Vagina (tissue), 2 donors: ENCODE results near the gene GIMAP5. TPM values are rescaled to one million over a fixed set of nuclear protein-coding genes. Genes with fewer than 3 reads are reported as not detected.
A peak's percentile ranks its signal among the peaks of the same experiment; 100 is the strongest.

Experiments used
- DNase-seq, 2 donors: peaks; one replicate each; pipeline ENCODE4 v3.0.0-alpha.2; 2017; ENCODE audit errors: extremely low spot score in 2 of 2
- H3K27ac ChIP-seq: fragments of 200-600 bp; sonication (generic); one replicate; pipeline ENCODE4 v1.5.1; 2019
- H3K27me3 ChIP-seq: fragments of 200-600 bp; sonication (generic); one replicate; pipeline ENCODE4 v1.5.1; 2019
- H3K36me3 ChIP-seq, 2 donors: fragments of 200-600 bp; sonication (generic); one replicate each; pipeline ENCODE4 v1.5.1; 2017 to 2019
- H3K4me1 ChIP-seq: fragments of 200-600 bp; sonication (generic); one replicate; pipeline ENCODE4 v1.5.1; 2019
- H3K4me3 ChIP-seq, 2 donors: fragments of 200-600 bp; sonication (generic); 1 replicate in 1 of 2; 2 replicates in 1 of 2; pipeline ENCODE4 v1.5.1; 2016 to 2019
- H3K9me3 ChIP-seq: fragments of 200-600 bp; sonication (generic); one replicate; pipeline ENCODE4 v1.5.1; 2019
- POLR2A ChIP-seq, 2 donors: fragments of 450-650 bp; IDR thresholded peaks; one replicate each; pipeline ENCODE4 v1.6.1; 2017; ENCODE audit warnings: antibody characterized with exemption in 2 of 2, mild to moderate bottlenecking in 2 of 2, moderate library complexity in 2 of 2
- POLR2AphosphoS5 ChIP-seq, 2 donors: sonication (generic); formaldehyde crosslinking; IDR thresholded peaks; one replicate each; pipeline ENCODE4 v1.9.0; 2017; ENCODE audit warnings: antibody characterized with exemption in 2 of 2, mild to moderate bottlenecking in 2 of 2, low read depth in 1 of 2; ENCODE audit not compliant: insufficient read depth in 1 of 2
- intact Hi-C: fragments of 100-400 bp; cut with DNase I; formaldehyde crosslinking; loops from one replicate; pipeline ENCODE4 v1.15.1; 2023
- total RNA-seq: library from RNA; depleted of rRNA; stranded (reverse); fragments of >200 nt; gene quantifications from one replicate; pipeline ENCODE4 v1.2.3, GENCODE V29; 2016
- TF ChIP-seq, protein P1 (sequence below), 3 experiments: fragments of 450-650 bp in 2 of 3; fragments of 200-600 bp in 1 of 3; sonication (generic) in 1 of 3; IDR thresholded peaks; one replicate each; pipeline ENCODE4 v1.5.1; 2017 to 2019; ENCODE audit warnings: antibody characterized with exemption in 3 of 3, mild to moderate bottlenecking in 2 of 3, moderate library complexity in 2 of 3

Gene GIMAP5
- 24.1 TPM for total RNA-seq

- Histone ChIP-seq H3K4me1 (no peaks in the 10 kb centered on the region), H3K27me3 (no peaks in the 10 kb centered on the region), H3K4me3 (peak within 1 kb of the TSS; percentile 42 to 45), H3K36me3 (no peaks in the 10 kb centered on the region), H3K27ac (peak within 1 kb of the TSS; percentile 72), H3K9me3 (no peaks in the 10 kb centered on the region)
- intact Hi-C loops, result no loop called here
- peak in 1 of 2 donors; percentile 79 for DNase-seq
- TF ChIP-seq POLR2A (IDR thresholded peaks at IDR 0.05) (no peak), POLR2AphosphoS5 (IDR thresholded peaks at IDR 0.05; ENCODE audit: insufficient read depth in 1 of 2, low read depth in 1 of 2) (peak; percentile 56 to 67)
- TF ChIP-seq, protein P1, sequence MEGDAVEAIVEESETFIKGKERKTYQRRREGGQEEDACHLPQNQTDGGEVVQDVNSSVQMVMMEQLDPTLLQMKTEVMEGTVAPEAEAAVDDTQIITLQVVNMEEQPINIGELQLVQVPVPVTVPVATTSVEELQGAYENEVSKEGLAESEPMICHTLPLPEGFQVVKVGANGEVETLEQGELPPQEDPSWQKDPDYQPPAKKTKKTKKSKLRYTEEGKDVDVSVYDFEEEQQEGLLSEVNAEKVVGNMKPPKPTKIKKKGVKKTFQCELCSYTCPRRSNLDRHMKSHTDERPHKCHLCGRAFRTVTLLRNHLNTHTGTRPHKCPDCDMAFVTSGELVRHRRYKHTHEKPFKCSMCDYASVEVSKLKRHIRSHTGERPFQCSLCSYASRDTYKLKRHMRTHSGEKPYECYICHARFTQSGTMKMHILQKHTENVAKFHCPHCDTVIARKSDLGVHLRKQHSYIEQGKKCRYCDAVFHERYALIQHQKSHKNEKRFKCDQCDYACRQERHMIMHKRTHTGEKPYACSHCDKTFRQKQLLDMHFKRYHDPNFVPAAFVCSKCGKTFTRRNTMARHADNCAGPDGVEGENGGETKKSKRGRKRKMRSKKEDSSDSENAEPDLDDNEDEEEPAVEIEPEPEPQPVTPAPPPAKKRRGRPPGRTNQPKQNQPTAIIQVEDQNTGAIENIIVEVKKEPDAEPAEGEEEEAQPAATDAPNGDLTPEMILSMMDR (IDR thresholded peaks at IDR 0.05), result no peak
Observed at GRCh38 chr7:150737265-150738055, at the start of gene GIMAP5. TSS of gene GIMAP5 (plus strand) at chr7:150737418. CDS start at chr7:150740885, 3,467 bp downstream.

DNA sequence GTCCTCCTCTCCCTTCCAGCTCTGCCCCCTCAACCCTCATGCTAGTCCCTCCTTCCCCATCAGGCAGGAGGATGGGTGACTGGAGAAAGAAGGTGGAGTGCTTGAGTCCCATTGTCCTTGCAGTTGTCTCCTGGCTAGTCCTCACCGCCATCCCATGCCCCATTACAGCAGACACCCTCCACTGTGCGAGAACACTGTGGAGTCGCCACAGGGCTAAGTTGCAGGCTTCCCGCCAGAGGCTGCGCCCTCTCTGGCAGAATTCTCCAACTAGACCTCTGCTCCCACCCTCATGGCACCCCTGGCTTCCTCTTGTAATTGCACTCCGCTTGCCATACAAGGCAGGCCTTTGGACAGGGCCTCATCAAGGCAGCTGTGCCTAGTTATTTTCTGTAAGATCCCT lies 48.6 kb upstream of the GIMAP5 start:
- TF ChIP-seq, protein P1 (IDR thresholded peaks at IDR 0.05), result no peak
- TF ChIP-seq POLR2AphosphoS5 (IDR thresholded peaks at IDR 0.05; ENCODE audit: insufficient read depth in 1 of 2, low read depth in 1 of 2) (no peak), POLR2A (IDR thresholded peaks at IDR 0.05) (no peak)
- intact Hi-C loops, result no loop called here
- H3K36me3 ChIP-seq, result peaks cover 0 to 18% of the 10 kb centered on the region in 2 donors

DNA sequence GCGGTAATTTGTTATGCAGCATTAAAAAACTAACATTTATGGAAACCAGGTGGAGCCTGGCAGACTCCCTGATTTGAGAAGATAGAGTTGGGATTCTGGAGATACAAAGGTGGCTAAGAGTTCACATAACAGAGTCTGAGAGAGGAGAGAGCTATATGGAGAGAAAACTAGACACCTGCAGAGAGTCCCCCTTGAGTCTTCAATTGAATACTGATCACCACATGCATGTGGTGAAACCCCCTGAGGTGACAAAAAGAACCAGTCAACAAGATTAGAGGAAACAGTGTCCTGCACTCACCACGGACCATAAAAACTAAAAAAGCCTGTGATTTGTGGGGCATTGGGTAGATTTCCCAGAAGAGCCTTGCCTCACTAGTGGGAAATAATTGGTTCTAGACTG lies 41.6 kb upstream of the GIMAP5 start:
- no peak overlapping the region for H3K27ac ChIP-seq
- H3K9me3 ChIP-seq, result peaks cover 4% of the 10 kb centered on the region

More for the DNA sequence above, 48.6 kb upstream of the GIMAP5 start:
- no peak overlapping the region for H3K27ac ChIP-seq
- H3K9me3 ChIP-seq, result no peaks in the 10 kb centered on the region
- H3K4me1 ChIP-seq, result peaks cover 10% of the 10 kb centered on the region
- DNase-seq, result no peak
- H3K27me3 ChIP-seq, result no peaks in the 10 kb centered on the region
- no peak overlapping the region for H3K4me3 ChIP-seq

DNA sequence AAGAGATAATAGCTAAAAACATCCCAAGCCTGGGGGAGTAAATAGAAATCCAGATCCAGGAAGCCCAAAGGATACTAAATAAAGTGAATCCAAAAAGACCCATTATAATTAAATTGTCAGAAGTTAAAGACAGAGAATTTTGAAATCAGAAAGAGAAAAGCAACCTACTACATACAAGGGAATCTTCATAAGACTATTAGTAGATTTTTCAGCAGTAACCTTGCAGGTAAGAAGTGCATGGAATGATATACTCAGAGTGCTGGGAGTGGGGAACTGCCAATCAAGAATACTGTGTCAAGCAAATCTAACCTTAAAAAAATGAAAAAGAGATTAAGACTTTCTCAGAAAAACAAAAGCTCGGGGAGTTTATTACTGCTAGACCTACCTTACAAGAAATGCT lies 34.0 kb upstream of the GIMAP5 start:
- intact Hi-C loops, result no loop called here
- Histone ChIP-seq H3K27ac (no peak overlapping the region), H3K36me3 (no peaks in the 10 kb centered on the region), H3K4me3 (no peak overlapping the region), H3K9me3 (peaks cover 23% of the 10 kb centered on the region), H3K4me1 (no peaks in the 10 kb centered on the region), H3K27me3 (no peaks in the 10 kb centered on the region)
- TF ChIP-seq, protein P1 (IDR thresholded peaks at IDR 0.05), result no peak
- TF ChIP-seq POLR2AphosphoS5 (IDR thresholded peaks at IDR 0.05; ENCODE audit: insufficient read depth in 1 of 2, low read depth in 1 of 2) (no peak), POLR2A (IDR thresholded peaks at IDR 0.05) (no peak)
- no peak for DNase-seq

More for the DNA sequence above, 41.6 kb upstream of the GIMAP5 start:
- intact Hi-C loops, result no loop called here
- Histone ChIP-seq H3K27me3 (no peaks in the 10 kb centered on the region), H3K4me3 (no peak overlapping the region), H3K36me3 (peaks cover 0 to 11% of the 10 kb centered on the region in 2 donors), H3K4me1 (no peaks in the 10 kb centered on the region)
- DNase-seq, result no peak
- TF ChIP-seq, protein P1 (IDR thresholded peaks at IDR 0.05), result no peak
- TF ChIP-seq POLR2A (IDR thresholded peaks at IDR 0.05) (no peak), POLR2AphosphoS5 (IDR thresholded peaks at IDR 0.05; ENCODE audit: insufficient read depth in 1 of 2, low read depth in 1 of 2) (no peak)

DNA sequence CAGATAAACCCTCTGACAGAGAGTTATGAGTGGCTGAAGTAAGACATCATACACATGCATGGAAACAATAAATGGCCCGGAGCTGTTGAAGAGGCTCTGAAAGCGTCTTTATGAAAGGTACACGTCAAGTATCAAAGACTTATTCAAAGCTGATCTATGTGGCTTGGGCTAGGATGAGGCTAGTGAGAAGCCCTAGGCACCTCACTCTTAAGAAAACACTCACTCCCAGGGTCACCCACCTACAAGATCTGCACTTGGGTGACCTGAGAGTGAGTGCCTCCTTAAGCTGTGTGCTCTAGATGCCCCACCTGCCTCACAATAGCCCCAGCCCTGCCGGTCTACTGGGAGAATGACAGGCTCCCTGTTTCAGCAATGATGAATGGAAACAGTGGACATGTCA lies 21.9 kb upstream of the GIMAP5 start:
- Histone ChIP-seq H3K36me3 (no peaks in the 10 kb centered on the region), H3K4me1 (no peaks in the 10 kb centered on the region), H3K4me3 (no peak overlapping the region), H3K27me3 (no peaks in the 10 kb centered on the region), H3K27ac (peak overlapping the region; percentile 61), H3K9me3 (peaks cover 3% of the 10 kb centered on the region)
- TF ChIP-seq, protein P1 (IDR thresholded peaks at IDR 0.05), result no peak
- no peak for TF ChIP-seq POLR2A (IDR thresholded peaks at IDR 0.05)
- no peak for TF ChIP-seq POLR2AphosphoS5 (IDR thresholded peaks at IDR 0.05; ENCODE audit: insufficient read depth in 1 of 2, low read depth in 1 of 2)
- DNase-seq, result no peak
- intact Hi-C loops, result no loop called here
